Osteocyte (in vitro differentiated cells): ENCODE results near the gene MTPN. TPM values are rescaled to one million over a fixed set of nuclear protein-coding genes. Genes with fewer than 3 reads are reported as not detected.

Source experiments
- DNase-seq: peaks from one replicate; pipeline ENCODE4 v3.0.0; 2021; ENCODE audit warnings: mixed read lengths; ENCODE audit not compliant: unreplicated experiment; ENCODE audit errors: extremely low spot score
- H3K27ac Mint-ChIP-seq: one replicate; pipeline ENCODE4 v1.8.0; 2021; ENCODE audit warnings: mild to moderate bottlenecking, mixed read lengths; ENCODE audit not compliant: unreplicated experiment
- H3K27me3 Mint-ChIP-seq: one replicate; pipeline ENCODE4 v1.8.0; 2021; ENCODE audit warnings: mixed read lengths; ENCODE audit not compliant: unreplicated experiment
- H3K36me3 Mint-ChIP-seq: one replicate; pipeline ENCODE4 v1.8.0; 2021; ENCODE audit warnings: mixed read lengths; ENCODE audit not compliant: unreplicated experiment
- H3K4me1 Mint-ChIP-seq: one replicate; pipeline ENCODE4 v1.8.0; 2021; ENCODE audit warnings: mixed read lengths; ENCODE audit not compliant: unreplicated experiment
- H3K4me3 Mint-ChIP-seq: one replicate; pipeline ENCODE4 v1.8.0; 2021; ENCODE audit warnings: mild to moderate bottlenecking, moderate library complexity, mixed read lengths; ENCODE audit not compliant: unreplicated experiment
- H3K9me3 Mint-ChIP-seq: one replicate; pipeline ENCODE4 v1.8.0; 2021; ENCODE audit warnings: mixed read lengths; ENCODE audit not compliant: unreplicated experiment
- CTCF ChIP-seq: fragments of 200-600 bp; sonication (generic); IDR thresholded peaks from 2 replicates; pipeline ENCODE4 v1.5.0; 2021; ENCODE audit warnings: antibody characterized with exemption, mild to moderate bottlenecking, moderate library complexity
- total RNA-seq: library from RNA; stranded (reverse); gene quantifications from 2 replicates; pipeline ENCODE4 v1.2.1, GENCODE V29; 2021

Gene MTPN
- total RNA-seq, 1 donor from 2014 or later, result 140 TPM

- Mint-ChIP-seq H3K9me3 (no peaks in the 10 kb centered on the region), H3K27me3 (no peaks in the 10 kb centered on the region), H3K4me3 (no peak overlapping the region), H3K36me3 (no peaks in the 10 kb centered on the region), H3K27ac (no peak overlapping the region), H3K4me1 (peaks cover 10% of the 10 kb centered on the region)
- no peak for TF ChIP-seq CTCF
- DNase-seq, result no peak
These were observed 18.6 kb upstream of the MTPN start for GRCh38 chr7:135995748-135996147.

GRCh38 chr7:135994466-135995205 lies 17.5 kb upstream of the MTPN start:
- H3K9me3 Mint-ChIP-seq, result no peaks in the 10 kb centered on the region
- H3K4me1 Mint-ChIP-seq, result peaks cover 10% of the 10 kb centered on the region
- DNase-seq, result no peak
- H3K36me3 Mint-ChIP-seq, result no peaks in the 10 kb centered on the region
- TF ChIP-seq CTCF, result no peak
- no peak overlapping the region for H3K27ac Mint-ChIP-seq
- no peaks in the 10 kb centered on the region for H3K27me3 Mint-ChIP-seq
- no peak overlapping the region for H3K4me3 Mint-ChIP-seq

GRCh38 chr7:135993950-135994349 lies 16.8 kb upstream of the MTPN start:
- H3K4me3 Mint-ChIP-seq, result no peak overlapping the region
- TF ChIP-seq CTCF, result no peak
- DNase-seq, result no peak
- no peak overlapping the region for H3K27ac Mint-ChIP-seq
- no peaks in the 10 kb centered on the region for H3K36me3 Mint-ChIP-seq
- no peaks in the 10 kb centered on the region for H3K9me3 Mint-ChIP-seq
- no peaks in the 10 kb centered on the region for H3K27me3 Mint-ChIP-seq
- H3K4me1 Mint-ChIP-seq, result peaks cover 10% of the 10 kb centered on the region

GRCh38 chr7:135991906-135992305 lies 14.7 kb upstream of the MTPN start:
- DNase-seq, result no peak
- H3K27ac Mint-ChIP-seq, result no peak overlapping the region
- no peaks in the 10 kb centered on the region for H3K27me3 Mint-ChIP-seq
- no peaks in the 10 kb centered on the region for H3K36me3 Mint-ChIP-seq
- H3K9me3 Mint-ChIP-seq, result no peaks in the 10 kb centered on the region
- no peak for TF ChIP-seq CTCF
- no peak overlapping the region for H3K4me3 Mint-ChIP-seq
- H3K4me1 Mint-ChIP-seq, result peaks cover 10% of the 10 kb centered on the region

- no peak for TF ChIP-seq CTCF
- DNase-seq, result no peak
- Mint-ChIP-seq H3K4me3 (no peak overlapping the region), H3K36me3 (no peaks in the 10 kb centered on the region), H3K4me1 (peaks cover 9% of the 10 kb centered on the region), H3K27me3 (no peaks in the 10 kb centered on the region), H3K27ac (no peak overlapping the region), H3K9me3 (no peaks in the 10 kb centered on the region)
These were observed 14.2 kb upstream of the MTPN start for GRCh38 chr7:135991322-135991721.
